GM18861 (cell line): ENCODE results near the gene KRTAP4-16.
"Not testable (repeated sequence)": the region's sequence is repeated elsewhere in the genome, so short reads cannot be mapped to it uniquely, and the experiment has no call there.

Source experiments
- ATAC-seq: cut with Tn5 transposase; IDR thresholded peaks from one replicate; pipeline ENCODE4 v1.9.1; 2021; ENCODE audit not compliant: unreplicated experiment

The KRTAP4-16 gene

GRCh38 chr17:41076788-41077187, 25.2 kb downstream of the KRTAP4-16 start:
- no peak for ATAC-seq

GRCh38 chr17:41073676-41074075, 28.3 kb downstream of the KRTAP4-16 start:
- no peak for ATAC-seq

- ATAC-seq, result no peak
Observed at GRCh38 chr17:41071606-41072360, 30.2 kb downstream of the KRTAP4-16 start.

- ATAC-seq, result no peak
Observed at GRCh38 chr17:41069031-41069430, 33.0 kb downstream of the KRTAP4-16 start.

DNA sequence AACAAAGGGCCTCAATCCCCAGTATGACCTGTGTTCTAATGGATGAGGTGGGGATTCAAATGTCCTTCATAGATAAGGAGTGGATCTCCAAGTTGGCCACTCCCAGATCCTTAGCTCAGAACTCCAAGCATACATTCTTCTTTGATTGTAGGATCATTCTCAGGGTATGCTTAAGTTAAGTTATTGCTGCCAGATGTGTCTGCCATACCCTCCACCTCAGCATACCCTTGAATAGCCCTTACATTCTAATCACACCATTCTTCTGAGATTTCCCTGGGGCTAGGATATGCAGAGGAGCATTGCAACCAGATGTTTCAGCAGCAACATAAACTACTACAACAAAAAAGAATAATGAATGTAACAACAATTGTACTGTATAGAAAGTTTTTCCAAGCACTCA, 34.7 kb downstream of the KRTAP4-16 start:
- no peak for ATAC-seq

DNA sequence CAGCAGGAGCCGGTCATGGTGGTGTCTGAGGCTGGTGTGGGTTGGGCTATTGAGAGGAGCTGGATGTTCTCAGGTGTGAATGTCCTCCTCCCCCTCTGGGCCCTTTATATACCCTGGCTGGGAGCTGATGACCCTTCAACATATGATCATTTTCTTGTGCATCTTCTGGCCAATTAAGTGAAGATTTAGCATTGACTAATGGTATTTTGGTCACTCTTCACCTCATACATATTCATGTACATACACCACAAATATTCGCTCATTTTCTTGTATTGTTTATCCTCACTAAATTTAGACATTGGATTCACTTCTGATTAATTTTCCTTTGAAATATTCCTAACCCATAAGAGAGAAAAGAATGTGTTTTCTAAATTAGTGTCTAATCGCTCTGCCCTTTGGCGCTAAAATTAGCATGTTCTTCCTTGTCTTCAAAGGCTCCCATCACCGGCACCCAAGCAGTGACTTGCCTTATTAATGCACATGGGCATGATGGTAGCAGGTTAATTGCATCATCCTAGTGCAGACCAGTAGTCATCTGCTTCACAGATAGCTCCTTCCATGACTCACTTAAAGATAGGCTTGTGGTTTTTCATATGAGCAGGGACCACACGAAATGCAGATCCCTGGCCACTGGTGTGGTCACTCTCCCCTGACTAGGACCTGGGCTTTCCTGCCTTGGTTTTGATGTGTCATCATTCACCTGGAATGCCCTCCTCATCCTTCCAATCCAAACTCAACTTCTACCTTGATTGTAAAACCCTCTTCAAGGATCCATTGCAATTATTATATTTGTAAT, 36.0 kb downstream of the KRTAP4-16 start, which contains the start of gene KRTAP2-4:
TSS of gene KRTAP2-4 (minus strand) at position 51 of the 796 bp plus-strand sequence. CDS start at position 17, 34 bp downstream.
- no peak for ATAC-seq

GRCh38 chr17:41065016-41065689, 36.9 kb downstream of the KRTAP4-16 start:
- ATAC-seq, result not testable (repeated sequence)

DNA sequence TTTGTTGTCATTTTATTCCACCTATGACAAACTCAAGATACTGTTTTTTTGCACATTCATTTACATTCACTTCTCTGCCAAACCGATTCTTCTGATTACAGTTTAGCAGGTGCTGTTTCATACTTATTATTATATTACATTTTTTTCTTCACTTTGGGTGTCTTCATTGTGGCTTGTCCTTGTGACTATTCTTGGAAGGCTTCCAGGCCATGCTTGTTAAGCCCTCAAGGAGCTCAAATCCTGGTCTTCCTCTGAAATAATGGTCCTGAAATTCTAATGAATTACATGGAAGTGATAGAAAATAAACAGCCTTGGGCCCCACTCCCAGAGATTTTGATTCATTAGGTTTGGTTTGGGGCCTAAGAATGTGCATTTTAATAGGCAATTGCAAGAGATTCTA, 37.7 kb downstream of the KRTAP4-16 start:
- no peak for ATAC-seq

DNA sequence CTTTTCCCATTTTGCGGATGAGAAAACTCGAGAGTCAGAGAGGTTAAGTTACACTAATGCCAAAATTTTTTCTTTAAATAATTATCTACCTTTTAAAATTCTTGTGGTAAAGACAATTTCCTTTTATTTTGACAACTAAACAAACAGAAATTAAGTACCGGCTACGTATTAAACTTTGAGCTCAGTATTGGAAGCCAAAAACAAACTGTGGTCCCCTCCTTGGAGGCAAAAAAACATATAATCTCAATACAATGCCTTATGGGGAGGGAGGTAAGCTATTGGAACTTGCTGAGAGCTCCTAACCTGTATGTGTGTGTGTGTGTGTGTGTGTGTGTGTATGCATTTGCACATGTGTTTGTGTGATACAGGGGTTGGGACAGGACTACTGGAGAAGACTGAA, 38.6 kb downstream of the KRTAP4-16 start:
- no peak for ATAC-seq

DNA sequence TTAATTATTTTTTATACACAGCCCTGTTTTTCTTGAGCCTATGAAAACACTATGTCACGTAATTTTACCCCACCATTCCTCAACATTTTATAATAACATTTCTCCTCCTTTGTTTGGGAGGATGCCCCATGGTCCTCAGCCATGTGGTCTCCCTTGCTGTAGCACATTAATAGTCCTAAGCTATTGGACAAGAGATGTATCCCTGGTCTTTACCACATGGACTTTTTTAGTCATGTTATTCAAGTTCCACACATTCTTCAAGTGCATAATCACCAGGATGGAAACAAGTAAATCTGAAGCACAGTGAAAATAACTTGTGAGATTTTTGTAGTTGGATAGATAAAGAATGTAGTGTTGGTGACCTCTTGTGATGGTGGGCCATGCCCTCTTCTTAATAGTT, 40.0 kb downstream of the KRTAP4-16 start:
- no peak for ATAC-seq

- ATAC-seq, result no peak
Observed at GRCh38 chr17:41060052-41060604, 41.9 kb downstream of the KRTAP4-16 start, which contains the start of gene KRTAP2-3. Gene KRTAP2-3 (minus strand): TSS chr17:41060114. CDS start chr17:41060050, 64 bp downstream.

DNA sequence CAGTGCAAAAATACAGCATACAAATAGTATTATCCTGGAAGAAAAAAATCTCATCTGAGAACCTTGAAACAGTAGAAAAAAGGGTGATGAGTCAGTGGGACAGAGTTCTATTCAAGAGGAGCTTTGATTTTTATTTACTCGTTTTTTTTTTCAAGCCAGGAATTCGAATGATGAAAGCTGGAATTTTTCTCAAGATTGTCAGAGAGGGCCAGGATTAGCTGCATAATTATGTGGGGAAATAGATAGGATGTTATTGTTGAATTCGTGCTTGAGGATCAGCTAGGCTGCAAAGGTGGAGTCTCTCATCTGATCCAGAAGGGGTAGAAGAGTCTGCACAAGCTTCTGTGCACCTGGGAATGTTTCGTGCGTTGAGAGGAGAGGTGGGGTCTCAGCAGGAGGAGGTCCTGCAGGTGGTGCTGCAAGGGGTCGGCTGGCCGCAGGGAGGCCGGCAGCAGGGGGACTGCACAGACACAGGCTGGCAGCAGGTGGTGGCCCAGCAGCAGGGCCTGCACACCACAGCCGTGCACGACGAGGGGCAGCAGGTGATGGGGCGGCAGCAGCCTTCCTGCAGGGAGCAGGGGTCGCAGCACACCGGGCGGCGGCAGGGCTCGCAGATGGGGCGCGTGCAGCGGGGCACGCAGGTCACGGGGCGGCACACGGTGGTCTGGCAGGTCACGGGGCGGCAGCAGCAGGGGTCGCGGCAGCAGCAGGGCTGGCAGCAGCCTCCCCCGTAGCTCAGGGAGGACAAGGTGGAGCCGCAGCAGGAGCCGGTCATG, 42.5 kb downstream of the KRTAP4-16 start:
- not testable (repeated sequence) for ATAC-seq

- ATAC-seq, result no peak
Observed at GRCh38 chr17:41058741-41059140, 43.3 kb downstream of the KRTAP4-16 start.

GRCh38 chr17:41057547-41057946, 44.5 kb downstream of the KRTAP4-16 start:
- no peak for ATAC-seq

DNA sequence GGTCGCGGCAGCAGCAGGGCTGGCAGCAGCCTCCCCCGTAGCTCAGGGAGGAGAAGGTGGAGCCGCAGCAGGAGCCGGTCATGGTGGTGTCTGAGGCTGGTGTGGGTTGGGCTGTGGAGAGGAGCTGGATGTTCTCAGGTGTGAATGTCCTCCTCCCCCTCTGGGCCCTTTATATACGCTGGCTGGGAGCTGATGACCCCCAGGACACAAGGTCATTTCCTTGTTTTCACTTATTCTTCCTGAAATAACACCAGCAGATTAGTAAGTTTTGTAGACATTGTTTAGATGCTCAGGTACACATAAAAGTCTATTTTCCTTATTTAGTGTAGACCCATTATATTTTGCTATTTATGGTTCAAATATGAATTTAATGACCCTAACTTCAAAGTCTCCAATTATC, 46.9 kb downstream of the KRTAP4-16 start, which contains the start of gene KRTAP2-2:
TSS of gene KRTAP2-2 (minus strand) at position 101 of the 400 bp plus-strand sequence. CDS start at position 82, 19 bp downstream.
- not testable (repeated sequence) for ATAC-seq

- ATAC-seq, result not testable (repeated sequence)
Observed at GRCh38 chr17:41054556-41054955, 47.5 kb downstream of the KRTAP4-16 start.

DNA sequence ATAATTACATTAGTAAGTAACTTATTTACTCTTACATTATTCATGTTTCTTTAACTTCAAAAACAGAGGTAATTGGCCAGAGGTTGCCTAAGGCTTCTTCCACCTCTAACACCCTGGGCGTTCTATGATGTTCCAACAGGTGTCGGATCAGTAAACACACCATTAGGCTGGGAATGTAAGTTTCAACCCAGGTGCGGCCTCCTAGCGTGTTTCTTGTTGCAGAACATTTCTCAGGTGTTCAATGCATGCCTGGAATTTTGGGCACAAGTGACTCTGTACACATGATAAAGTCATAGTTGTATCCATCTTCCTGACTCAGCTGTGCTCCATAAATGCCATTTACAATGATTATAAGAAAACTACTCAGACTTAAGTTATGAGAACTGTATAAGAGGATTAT, 48.0 kb downstream of the KRTAP4-16 start:
- no peak for ATAC-seq

DNA sequence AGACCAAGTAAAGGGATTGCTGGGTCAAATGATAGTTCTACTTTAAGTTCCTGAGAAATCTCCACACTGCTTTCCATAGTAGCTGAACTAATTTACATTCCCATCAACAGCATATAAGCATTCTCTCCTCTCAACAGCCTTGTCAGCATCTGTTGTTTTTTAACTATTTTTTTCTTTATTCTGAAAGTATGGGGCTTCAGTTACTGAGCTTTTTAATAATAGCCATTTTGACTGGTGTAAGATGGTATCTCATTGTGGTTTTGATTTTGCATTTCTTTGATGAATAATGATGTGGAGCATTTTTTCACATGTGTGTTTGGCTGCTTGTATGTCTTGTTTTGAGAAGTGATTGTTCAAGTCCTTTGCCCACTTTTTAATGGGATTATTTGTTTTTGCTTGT, 49.4 kb downstream of the KRTAP4-16 start:
- no peak for ATAC-seq
